HG03045 (cell line): Measurements from ENCODE around the gene KCTD16.

Source experiments
- ATAC-seq: cut with Tn5 transposase; IDR thresholded peaks from one replicate; pipeline ENCODE4 v1.9.1; 2021; ENCODE audit warnings: mild to moderate bottlenecking, moderate library complexity; ENCODE audit not compliant: unreplicated experiment

Gene KCTD16

DNA sequence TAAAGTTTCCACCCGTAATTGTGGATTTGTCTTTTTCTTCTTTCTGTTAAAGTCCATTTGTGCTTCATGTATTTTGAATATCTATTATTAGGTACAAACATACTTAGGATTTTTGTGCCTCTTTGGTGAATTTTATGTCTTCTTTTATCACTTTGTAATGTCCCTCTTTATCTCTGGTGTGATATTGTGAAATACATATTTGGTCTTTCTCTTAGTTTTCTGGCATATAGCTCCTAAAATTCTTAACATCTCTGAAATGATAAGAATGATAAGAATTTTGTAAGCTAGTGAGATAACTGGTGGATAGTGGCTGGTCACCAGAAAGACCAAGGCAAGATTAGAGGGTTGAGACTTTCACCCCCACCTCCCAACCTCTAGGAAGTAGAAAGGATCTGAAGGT, 111.1 kb downstream of the KCTD16 start:
- ATAC-seq = no peak

DNA sequence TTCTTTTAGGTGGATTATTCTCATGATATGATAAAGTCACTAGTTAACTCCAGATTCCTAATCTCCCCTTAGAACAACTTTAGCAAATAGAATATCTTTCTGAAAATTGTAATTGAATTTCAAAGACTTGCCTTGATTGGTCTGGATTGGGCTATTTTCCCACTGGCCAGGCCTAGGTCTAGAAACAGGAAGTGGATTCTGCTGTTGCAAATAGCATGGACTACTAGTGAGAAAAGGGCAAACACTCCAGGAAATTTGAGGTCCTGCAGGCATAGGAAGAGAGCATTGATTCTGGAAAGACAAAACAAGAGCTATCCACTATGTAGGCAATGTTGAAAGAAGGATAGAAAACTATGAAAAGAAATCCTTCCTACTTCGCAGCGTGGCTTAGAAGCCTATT, 113.4 kb downstream of the KCTD16 start:
- no peak for ATAC-seq

DNA sequence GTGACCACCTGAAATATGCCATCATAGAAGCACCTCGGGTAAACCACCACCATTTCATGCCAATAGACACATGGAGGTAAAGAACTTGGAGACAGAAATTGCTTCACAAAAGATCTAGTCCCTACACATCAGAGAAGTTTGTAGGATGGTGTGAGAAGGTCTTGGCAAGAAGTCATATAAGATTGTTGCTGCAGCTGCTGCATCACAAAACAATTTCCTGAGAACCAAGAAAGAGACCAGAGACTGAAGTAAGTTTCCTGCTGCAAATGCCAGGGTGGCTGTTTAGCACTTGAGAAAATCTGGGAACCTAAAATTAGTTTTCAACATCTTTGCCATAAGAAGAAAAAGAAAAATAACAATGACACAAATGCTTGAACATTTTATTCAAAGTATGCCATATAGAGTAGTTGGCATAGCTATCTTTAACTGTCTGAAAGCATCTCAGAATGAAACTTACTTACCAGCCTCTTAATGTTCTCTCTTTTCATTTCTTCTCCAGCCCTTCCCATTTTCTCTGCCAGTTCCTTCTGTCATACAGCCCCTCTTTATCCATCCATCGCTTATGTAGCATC, 114.3 kb downstream of the KCTD16 start:
- ATAC-seq = no peak

DNA sequence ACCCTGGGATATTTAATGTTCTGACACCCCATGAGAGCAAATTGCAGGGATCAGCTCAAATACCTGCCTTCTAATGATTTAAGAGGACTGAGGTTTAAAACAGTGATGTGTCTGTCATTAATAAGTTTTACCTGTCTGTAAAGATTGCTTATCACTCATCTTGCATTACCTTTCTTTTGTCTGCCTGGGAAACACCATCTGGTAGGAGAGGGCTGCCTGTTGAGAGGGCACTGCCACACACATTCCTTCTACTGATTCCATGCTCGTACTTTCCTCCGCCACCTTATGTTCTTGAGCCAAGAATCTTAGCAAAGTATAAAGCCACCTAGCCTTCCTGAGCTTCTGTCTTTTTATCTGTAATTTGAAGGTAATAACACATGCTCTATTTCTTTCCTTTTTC, 118.6 kb downstream of the KCTD16 start:
- no peak for ATAC-seq

DNA sequence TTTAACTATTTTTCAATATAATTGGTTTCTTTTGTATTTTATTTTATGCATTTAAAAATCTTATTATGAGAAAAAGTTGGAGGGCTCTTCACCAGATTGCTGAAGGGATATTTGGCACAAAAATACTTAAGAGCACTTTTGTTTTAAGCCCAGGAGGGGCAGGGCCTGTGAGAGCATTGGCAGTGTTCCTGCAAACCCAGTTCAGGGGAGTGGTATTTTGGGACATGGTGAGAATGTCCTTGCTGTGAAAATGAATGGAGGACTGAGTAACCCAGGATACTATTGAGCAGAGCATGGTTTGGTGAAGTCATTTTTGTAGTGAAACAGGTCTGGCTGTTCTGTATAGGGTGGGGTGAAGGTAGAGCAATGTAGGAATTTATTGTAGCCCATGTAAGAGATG, 121.4 kb downstream of the KCTD16 start:
- ATAC-seq = no peak

DNA sequence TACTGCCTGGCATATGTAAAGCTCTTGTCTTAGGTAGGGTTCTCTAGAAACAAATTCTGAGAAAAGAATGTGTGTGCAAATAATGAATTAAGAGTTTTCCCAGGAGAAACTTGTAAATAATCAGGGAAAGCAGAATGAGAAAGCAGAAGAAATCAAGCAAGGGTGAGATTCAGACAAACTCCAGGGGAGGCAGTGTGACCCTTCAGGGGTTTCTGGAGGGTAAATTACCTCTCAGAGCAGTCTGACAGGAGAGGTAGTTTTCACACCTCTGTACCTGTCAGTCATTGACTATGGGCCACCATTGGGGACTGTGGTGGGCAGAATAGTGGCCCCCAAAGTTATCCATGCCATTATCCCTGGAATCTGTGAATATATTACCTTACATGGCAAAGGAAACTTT, 124.6 kb downstream of the KCTD16 start:
- no peak for ATAC-seq

DNA sequence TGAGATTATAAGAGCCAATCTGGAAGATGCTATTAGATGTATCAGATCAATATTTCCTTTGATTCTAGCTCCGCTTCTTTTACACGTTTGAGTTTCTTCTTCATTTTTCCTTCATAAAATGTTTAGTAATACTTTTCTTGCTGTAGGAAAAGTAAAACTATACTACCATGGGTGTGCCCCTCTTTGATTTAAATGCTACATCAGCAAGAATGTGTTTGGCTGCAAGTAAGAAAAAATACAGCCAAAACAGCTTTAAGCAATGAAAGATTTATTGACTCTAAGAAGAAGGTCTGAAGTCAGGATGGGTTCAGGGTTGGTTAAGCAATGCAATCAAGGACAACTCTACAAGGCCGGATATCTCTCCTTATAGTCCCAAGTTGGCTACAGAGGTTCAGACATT, 126.4 kb downstream of the KCTD16 start:
- no peak for ATAC-seq

DNA sequence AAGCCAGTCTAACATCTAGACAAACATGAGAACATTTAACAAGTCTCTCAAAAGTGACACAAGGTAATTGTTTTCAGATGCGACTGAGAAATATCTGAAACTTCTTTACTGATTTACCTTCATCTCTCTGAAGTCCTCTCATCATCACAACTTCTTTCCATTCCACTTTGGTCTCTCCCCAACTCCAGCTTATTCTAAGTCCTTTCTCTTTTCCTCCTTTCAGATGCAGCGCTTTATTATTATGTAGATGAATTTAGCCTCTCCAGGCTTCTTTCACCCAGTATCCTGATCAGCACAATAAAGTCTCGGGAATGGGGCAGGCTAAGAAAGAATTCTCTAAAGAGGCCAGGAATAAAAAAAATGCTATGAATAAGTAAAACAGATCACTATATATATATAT, 128.0 kb downstream of the KCTD16 start:
- ATAC-seq = no peak

DNA sequence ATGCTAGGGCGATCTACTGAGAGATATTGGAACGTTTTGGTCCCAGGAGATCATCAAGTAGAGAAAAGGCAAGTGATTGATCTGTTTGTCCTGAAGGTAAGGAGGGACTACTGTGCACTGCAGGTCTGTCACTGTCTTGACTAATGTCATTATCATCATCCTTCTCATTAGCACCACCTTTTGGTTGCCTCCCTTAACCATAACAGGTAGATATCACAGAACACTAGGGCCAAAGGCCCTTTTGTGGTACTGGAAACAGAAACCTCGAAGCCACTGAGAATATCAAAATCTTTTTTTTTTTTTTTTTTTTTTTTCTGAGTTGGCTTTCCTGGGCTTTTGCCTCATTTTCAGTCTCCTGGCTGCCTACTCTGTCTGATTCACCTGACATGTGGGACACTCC, 134.0 kb downstream of the KCTD16 start:
- no peak for ATAC-seq

DNA sequence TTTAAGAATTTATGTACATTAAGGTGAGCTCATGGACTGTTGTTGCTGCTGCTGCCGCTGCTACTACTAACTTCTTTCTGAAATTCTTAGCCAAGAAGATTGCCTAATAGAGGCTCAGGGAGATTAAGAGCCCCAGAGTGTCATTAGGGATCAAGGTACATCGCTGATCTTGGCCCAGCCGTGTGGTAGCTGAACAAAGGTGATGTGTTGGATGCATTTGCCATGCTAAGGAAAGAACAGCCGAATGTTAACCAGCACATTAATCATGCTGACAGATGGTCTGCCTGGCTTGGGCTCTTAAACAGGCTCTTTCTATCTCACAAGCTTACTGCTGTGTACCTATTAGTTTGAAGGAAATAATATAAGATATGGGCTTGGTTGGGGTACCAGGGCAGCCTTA, 137.1 kb downstream of the KCTD16 start:
- ATAC-seq = no peak

DNA sequence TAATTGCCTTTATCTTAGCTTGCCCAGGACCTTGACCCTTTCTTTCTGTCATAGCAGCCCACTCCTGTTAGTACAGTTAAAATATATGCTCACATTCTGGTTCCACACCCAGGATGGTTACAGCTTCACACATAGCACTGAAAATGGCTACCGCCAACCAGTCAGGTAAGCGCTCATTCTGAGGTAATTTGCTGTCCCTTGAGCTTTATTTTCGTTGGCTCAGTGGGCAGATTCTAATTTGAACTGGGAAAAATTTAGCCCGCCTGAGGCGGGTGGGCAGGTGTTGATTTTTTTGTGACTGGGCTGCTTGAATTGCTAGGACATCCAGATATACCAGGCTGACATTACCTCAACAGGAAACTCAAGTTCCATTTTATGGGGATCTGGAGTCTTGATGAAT, 137.5 kb downstream of the KCTD16 start:
- no peak for ATAC-seq

DNA sequence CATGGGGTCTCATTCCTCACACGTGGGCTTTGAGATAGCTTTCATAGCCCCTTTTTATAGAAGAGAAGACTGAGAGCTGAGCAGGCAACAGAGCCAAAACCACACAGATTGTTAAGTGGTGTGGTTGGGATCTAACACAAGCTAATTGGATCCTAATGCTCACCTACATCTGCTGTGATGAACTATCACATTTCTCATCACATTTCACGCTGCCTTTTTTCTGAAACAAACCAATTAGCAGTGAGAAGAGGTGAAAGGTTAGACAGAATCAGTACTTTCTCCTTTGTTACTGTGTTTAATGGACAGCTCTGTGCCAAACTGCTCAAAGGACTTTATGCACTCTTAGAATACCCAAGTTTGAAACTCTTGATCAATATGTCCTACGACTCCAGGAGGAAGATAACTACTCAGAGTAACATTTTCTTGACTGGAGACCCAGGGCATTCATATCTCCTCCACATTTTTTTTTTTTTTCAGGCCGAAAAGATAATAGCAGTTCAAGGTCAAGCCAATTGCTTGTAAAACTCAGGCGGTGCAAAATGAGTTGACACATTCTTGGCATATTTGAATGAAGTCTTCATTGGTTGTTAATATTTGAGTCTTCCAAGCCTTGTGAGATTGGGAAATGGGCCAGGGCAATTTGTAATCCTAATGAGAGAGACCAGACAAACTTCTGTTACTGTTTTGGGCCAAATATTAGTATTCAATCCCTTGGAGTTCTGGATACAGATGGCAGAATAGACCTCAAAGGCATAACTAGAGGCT, 138.4 kb downstream of the KCTD16 start:
- no peak for ATAC-seq

DNA sequence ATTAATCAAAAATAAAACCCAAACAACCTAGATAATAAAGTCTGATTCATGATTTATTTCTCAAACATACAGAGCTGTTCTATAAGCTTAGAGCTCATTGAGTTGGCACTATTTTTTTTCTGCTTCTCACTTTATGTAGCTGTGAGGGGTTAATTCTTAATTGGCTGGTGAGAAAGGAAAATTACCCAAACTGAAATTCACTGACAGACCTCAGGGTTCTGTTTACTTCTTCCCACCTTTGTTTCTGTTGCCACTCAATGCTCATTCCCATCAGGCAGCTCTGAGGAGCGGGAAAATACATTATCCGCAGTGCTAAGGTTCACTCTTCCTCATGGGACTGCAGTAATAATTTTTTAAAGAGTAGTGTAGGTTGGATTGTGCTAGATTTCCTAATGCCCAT, 139.9 kb downstream of the KCTD16 start:
- ATAC-seq = no peak

DNA sequence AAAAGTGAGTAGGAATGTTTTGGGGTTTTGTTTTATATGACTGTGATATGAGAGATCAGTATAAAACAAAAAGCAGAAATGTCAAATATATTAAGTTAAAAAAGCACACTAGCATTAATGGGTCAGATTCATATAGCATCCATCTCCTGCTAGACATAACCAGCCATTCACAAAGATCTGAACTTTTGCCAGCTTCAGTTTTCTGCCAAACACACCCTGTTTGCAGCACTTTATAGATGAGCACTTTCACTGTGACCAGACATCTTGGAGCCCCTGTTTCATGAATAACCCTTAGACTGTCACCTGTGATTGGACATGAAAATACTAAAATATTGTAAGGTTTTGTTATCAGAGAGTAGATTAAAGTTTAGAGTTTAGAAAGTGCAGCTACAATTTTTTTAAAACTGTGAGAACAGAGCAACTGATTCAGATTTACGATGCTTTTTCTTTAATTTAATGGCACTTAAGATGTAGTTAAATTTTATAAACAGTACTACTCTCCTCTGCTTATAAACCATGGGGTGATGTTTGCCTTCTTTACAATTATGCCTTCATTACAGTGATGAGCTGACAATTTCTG, 142.6 kb downstream of the KCTD16 start:
- no peak for ATAC-seq

DNA sequence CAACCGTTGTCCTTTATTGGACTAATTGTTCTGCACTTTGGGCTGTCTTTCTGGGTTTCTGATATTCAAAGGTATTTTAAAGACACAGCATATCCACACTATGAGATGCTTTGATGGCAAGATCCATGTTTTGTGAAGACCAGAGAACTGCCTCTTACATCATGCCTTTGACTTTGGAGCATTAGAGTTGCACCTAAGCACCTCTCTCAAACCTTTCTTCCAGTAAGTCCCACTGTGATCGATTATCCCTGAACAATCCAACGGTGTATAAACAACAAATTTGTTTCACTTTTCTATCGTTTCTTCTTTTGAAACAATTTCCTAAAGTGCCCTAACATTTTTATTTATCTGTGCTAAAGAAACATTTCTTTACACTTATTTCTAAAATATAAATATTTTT, 144.4 kb downstream of the KCTD16 start:
- no peak for ATAC-seq

DNA sequence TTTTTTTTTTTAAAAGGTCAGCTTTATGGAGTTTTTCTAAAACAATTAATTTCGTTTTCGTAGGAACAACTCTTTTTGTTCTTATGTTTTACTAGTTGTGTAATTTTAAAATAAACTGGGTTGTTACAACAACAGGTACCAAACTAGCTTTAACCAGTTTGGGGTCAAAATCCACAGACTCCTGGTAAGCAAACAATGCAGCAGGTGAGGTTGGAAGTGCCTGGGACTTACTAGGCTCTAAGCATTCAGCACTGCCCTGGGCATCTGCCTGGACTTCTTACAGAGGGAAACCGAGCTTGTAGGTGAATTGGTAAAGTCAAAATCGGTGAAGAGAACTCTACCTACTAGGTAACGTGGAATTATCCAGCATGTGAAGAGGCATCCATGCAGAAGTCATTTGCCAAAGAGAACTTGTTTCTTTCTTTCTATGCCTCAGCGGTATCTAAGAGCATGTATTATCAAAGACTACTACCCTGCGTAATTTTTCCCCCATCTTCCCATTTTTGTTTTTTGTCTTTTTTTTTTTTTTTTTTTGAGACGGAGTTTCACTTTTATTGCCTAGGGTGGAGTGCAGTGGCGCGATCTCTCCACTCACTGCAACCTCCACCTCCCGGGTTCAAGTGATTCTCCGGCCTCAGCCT, 145.4 kb downstream of the KCTD16 start:
- ATAC-seq = no peak

DNA sequence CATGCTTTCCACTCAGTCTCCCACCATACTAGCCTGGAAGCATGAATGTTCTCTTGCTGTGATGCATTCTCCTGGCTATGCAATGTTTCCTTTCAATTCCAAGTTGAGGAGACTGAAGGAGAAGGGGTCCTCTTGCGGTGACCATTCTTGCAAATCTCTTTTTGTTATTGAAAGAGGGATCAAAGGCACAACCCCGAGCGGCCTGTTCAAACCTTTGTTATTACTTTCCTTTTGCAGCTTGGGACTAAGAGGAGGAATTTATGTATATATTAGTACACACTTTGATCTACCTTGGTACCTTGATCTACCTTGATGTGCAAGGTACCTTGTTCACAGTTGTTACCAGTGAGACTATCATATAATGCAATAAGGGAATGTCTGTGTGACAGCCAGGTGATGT, 147.3 kb downstream of the KCTD16 start:
- no peak for ATAC-seq

DNA sequence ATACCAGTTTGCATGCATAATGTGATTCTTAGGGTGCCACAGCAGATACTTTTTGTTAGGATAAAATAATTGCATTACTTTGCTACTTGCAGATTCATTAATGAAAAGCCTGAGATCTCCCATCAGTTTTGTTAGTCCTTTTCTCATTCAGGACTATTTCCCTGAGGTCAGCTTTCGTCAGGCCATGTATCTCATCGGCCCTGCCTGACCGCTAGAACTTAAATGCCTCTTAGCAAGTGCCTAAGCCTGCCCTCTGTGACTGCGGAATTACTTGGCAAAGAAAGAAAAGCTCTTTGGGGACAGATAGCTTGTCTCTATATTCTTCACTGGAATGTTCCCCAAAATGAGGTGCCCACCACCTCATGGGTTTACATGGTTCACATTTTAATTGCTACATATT, 147.8 kb downstream of the KCTD16 start:
- ATAC-seq = no peak

DNA sequence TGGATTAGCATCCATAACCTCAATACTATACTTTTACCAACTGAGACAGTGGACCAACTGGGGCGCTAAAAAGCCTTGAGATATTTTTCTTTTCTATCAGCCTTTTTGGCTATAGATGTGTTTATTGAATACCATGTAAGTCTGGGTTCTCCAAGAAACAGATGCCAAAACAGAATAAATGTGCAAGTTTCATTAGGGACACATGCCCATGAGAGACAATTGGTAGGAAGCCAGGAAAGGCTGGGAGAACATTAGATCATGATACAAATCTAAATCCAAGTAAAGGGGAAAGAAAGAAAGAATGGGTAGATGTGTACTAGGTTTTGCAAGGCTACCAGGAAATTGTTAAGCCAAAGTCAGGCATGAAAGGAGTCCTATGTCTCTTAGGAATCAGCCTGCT, 152.5 kb downstream of the KCTD16 start:
- no peak for ATAC-seq

DNA sequence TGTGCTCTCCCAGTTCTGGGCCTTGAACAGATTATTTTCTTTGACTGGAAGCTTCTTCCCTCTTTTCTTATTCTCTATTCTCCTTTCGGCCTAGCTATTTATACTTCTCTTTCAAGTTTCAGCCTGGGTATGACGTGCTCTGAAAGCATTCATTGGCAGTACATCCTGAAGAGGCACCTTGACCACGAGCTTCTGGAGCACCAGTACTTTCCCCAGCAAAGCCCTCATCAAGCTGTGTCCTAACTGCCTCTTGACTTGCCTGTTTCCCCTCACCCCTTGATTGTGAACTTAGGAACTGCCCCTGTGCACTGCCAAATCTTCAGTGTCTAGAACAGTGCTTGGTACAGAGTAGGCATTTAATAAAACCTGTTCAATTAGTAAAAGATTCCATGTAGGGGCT, 154.9 kb downstream of the KCTD16 start:
- no peak for ATAC-seq

DNA sequence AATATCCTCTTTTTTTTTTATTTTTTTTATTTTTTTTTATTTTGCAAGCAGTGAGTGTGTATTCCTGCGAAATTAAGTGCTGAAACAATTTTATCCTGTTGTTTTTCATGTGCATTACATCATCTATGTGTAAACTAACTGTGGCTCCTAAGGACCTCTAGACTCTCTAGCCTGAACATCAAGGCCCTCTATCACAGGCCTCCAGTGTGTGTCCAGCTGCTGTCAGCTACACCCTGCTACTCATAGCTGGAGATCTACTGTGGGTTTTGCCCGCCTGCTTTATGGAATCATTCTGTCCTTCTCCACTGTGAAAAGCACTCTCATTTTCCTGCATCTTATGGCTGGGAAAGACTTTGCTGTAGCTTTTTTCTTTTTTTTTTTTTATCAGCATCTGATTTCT, 157.8 kb downstream of the KCTD16 start:
- no peak for ATAC-seq

DNA sequence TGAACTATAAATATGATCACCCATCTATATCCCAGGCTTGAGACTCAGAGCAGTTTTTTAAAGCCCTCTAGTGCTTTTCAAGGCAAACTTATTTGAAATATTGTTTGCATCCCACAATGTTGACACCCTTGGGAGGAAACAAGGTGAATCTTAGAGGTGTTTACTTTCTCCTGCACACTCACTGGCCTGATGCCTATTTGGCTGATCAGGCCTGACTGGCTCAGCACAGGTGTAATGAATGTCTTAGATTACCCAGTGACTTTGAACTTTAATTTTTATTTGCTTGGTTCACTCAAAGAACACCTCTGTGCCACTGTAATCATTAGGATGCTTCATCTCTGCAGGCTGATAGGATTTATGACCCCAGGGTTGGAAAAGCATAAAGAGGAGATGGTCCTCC, 158.3 kb downstream of the KCTD16 start:
- ATAC-seq = no peak
